Upper lobe of right lung (tissue), 1 donor: ENCODE measurements around the gene BMI1. TPM values are rescaled to one million over a fixed set of nuclear protein-coding genes. Genes with fewer than 3 reads are reported as not detected.
A peak's percentile ranks its signal among the peaks of the same experiment; 100 is the strongest.
"Not testable (repeated sequence)": the region's sequence is repeated elsewhere in the genome, so short reads cannot be mapped to it uniquely, and the experiment has no call there.

Experiments used
- ATAC-seq: fragments of 200-7000 bp; cut with Tn5 transposase; one replicate; pipeline ENCODE4 v1.9.1; 2020; ENCODE audit warnings: mild to moderate bottlenecking, moderate library complexity
- DNase-seq: peaks from one replicate; pipeline ENCODE4 v3.0.0-alpha.2; 2020
- H3K27ac ChIP-seq: fragments of 200-600 bp; one replicate; pipeline ENCODE4 v1.8.0; 2022
- H3K27me3 ChIP-seq: fragments of 200-600 bp; one replicate; pipeline ENCODE4 v1.8.0; 2022; ENCODE audit warnings: mild to moderate bottlenecking
- H3K36me3 ChIP-seq: fragments of 200-600 bp; one replicate; pipeline ENCODE4 v1.8.0; 2022
- H3K4me1 ChIP-seq: fragments of 200-600 bp; one replicate; pipeline ENCODE4 v1.8.0; 2022
- H3K4me3 ChIP-seq: fragments of 200-600 bp; one replicate; pipeline ENCODE4 v1.8.0; 2022; ENCODE audit warnings: mild to moderate bottlenecking
- H3K9me3 ChIP-seq: fragments of 200-600 bp; one replicate; pipeline ENCODE4 v1.8.0; 2022
- CTCF ChIP-seq: fragments of 200-600 bp; IDR thresholded peaks from one replicate; pipeline ENCODE4 v1.8.0; 2022; ENCODE audit warnings: antibody characterized with exemption
- intact Hi-C: fragments of 100-400 bp; cut with DNase I; formaldehyde crosslinking; loops from one replicate; pipeline ENCODE4 v1.11.0; 2022
- total RNA-seq: library from RNA; stranded (reverse); fragmentation: NEBNext Ultra II Directional; extraction: Animal tissue kit (Norgen Biotek cat#: 25700); gene quantifications from one replicate; pipeline ENCODE4 v1.2.1, GENCODE V29; 2021
- donor health status: DM: no; HTN: yes; CAD: no; lungs with severe emphysema.

Gene BMI1
- total RNA-seq, 1 donor from 2014 or later, result 50.9 TPM

- Histone ChIP-seq H3K4me1 (no peaks in the 10 kb centered on the region), H3K4me3 (peak within 1 kb of the TSS; percentile 28), H3K27me3 (peaks cover 88% of the 10 kb centered on the region), H3K36me3 (no peaks in the 10 kb centered on the region), H3K9me3 (no peaks in the 10 kb centered on the region), H3K27ac (no peak within 1 kb of the TSS)
- peak; percentile 81 for DNase-seq
- no peak for TF ChIP-seq CTCF
- peak; percentile 34 for ATAC-seq
- intact Hi-C loops, result no loop called here
Observed at GRCh38 chr10:22345301-22346095, 24.6 kb downstream of the BMI1 start, which contains the start of gene SPAG6. TSS of gene SPAG6 (plus strand) at chr10:22345496. CDS start at chr10:22345612, 116 bp downstream.

- Histone ChIP-seq H3K27me3 (peaks cover 85% of the 10 kb centered on the region), H3K4me3 (no peak overlapping the region), H3K4me1 (no peaks in the 10 kb centered on the region), H3K36me3 (no peaks in the 10 kb centered on the region), H3K9me3 (no peaks in the 10 kb centered on the region), H3K27ac (no peak overlapping the region)
- TF ChIP-seq CTCF, result no peak
- intact Hi-C loops, result no loop called here
- no peak for ATAC-seq
- DNase-seq, result no peak
Observed at GRCh38 chr10:22346096-22346661, 25.3 kb downstream of the BMI1 start.

- intact Hi-C loops, result no loop called here
- Histone ChIP-seq H3K4me3 (no peak overlapping the region), H3K4me1 (no peaks in the 10 kb centered on the region), H3K9me3 (no peaks in the 10 kb centered on the region), H3K27me3 (peaks cover 50% of the 10 kb centered on the region), H3K36me3 (no peaks in the 10 kb centered on the region), H3K27ac (no peak overlapping the region)
- no peak for TF ChIP-seq CTCF
- DNase-seq, result no peak
- no peak for ATAC-seq
Observed at GRCh38 chr10:22349755-22350154, 28.9 kb downstream of the BMI1 start.

- no peaks in the 10 kb centered on the region for H3K4me1 ChIP-seq
- no peak overlapping the region for H3K4me3 ChIP-seq
- peaks cover 35% of the 10 kb centered on the region for H3K27me3 ChIP-seq
- no peak for ATAC-seq
- no peaks in the 10 kb centered on the region for H3K9me3 ChIP-seq
- H3K27ac ChIP-seq, result no peak overlapping the region
- intact Hi-C loops, result no loop called here
- no peak for TF ChIP-seq CTCF
- no peaks in the 10 kb centered on the region for H3K36me3 ChIP-seq
- no peak for DNase-seq
Observed at GRCh38 chr10:22351131-22351703, 30.3 kb downstream of the BMI1 start.

DNA sequence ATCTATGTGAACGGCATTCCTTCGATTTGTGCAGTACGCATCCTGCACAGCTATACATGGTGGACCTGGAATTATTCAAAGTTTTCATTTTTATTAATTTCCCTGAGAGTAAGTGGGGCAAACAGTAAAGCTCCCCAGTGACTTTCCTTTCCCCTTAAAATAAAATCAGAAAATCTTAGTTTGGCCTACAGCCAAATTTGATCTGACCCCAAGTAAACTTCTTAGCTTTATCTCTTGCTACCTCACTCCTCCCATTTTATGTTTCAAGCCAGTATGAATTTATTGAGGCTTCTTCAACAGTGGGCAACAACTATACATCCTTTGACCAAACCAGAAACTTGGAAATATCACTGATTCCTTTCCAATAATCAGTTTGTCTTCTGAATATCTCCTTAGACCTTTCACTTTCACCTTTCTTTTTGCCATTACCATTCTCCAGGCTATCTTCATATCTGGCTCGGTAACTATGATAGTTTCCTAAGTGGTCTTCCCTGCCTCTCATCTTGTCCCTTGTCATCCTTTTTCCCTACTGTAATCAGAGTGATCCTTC lies 35.5 kb downstream of the BMI1 start:
- Histone ChIP-seq H3K36me3 (no peaks in the 10 kb centered on the region), H3K9me3 (no peaks in the 10 kb centered on the region), H3K27me3 (no peaks in the 10 kb centered on the region), H3K4me1 (no peaks in the 10 kb centered on the region), H3K4me3 (no peak overlapping the region), H3K27ac (no peak overlapping the region)
- intact Hi-C loops, result no loop called here
- DNase-seq, result no peak
- no peak for TF ChIP-seq CTCF
- ATAC-seq, result no peak

DNA sequence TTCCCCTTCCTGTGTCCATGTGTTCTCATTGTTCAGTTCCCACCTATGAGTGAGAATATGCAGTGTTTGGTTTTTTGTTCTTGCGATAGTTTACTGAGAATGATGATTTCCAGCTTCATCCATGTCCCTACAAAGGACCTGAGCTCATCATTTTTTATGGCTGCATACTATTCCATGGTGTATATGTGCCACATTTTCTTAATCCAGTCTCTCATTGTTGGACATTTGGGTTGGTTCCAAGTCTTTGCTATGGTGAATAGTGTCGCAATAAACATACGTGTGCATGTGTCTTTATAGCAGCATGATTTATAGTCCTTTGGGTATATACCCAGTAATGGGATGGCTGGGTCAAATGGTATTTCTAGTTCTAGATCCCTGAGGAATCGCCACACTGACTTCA lies 36.9 kb downstream of the BMI1 start:
- DNase-seq, H3K4me3 ChIP-seq, H3K36me3 ChIP-seq, intact Hi-C loops, H3K27ac ChIP-seq, H3K27me3 ChIP-seq, H3K4me1 ChIP-seq, H3K9me3 ChIP-seq, ATAC-seq: not testable (repeated sequence)
